GM18505 (cell line): ENCODE data around the gene KRCC1.

ENCODE experiments used
- ATAC-seq: cut with Tn5 transposase; IDR thresholded peaks from one replicate; pipeline ENCODE4 v1.9.1; 2021; ENCODE audit not compliant: unreplicated experiment
- POLR2A ChIP-seq: IDR thresholded peaks from 4 replicates; pipeline ENCODE4 v1.6.1; 2011; ENCODE audit warnings: borderline replicate concordance; ENCODE audit not compliant: insufficient read depth, insufficient read length; ENCODE audit errors: extremely low read depth

The KRCC1 gene

GRCh38 chr2:88087073-88087472, 31.5 kb upstream of the KRCC1 start:
- no peak for ATAC-seq
- TF ChIP-seq POLR2A = no peak

- ATAC-seq = no peak
- no peak for TF ChIP-seq POLR2A
Observed at GRCh38 chr2:88086401-88086800, 30.8 kb upstream of the KRCC1 start.

GRCh38 chr2:88085602-88086001, 30.0 kb upstream of the KRCC1 start:
- TF ChIP-seq POLR2A = no peak
- ATAC-seq = no peak

- no peak for ATAC-seq
- no peak for TF ChIP-seq POLR2A
Observed at GRCh38 chr2:88085099-88085498, 29.5 kb upstream of the KRCC1 start.

GRCh38 chr2:88082781-88083180, 27.2 kb upstream of the KRCC1 start:
- ATAC-seq = no peak
- no peak for TF ChIP-seq POLR2A

- TF ChIP-seq POLR2A = no peak
Observed at GRCh38 chr2:88081924-88082608, 26.5 kb upstream of the KRCC1 start.

GRCh38 chr2:88080545-88080944, 25.0 kb upstream of the KRCC1 start:
- ATAC-seq = no peak
- no peak for TF ChIP-seq POLR2A

More at GRCh38 chr2:88081924-88082608, 26.5 kb upstream of the KRCC1 start:
- no peak for ATAC-seq

- TF ChIP-seq POLR2A = no peak
- no peak for ATAC-seq
Observed at GRCh38 chr2:88078643-88079172, 23.1 kb upstream of the KRCC1 start.

- ATAC-seq = no peak
- TF ChIP-seq POLR2A = no peak
Observed at GRCh38 chr2:88077080-88077479, 21.5 kb upstream of the KRCC1 start.

GRCh38 chr2:88074854-88075292, 19.3 kb upstream of the KRCC1 start:
- no peak for ATAC-seq
- TF ChIP-seq POLR2A = no peak

GRCh38 chr2:88074150-88074549, 18.6 kb upstream of the KRCC1 start:
- no peak for ATAC-seq
- TF ChIP-seq POLR2A = no peak

GRCh38 chr2:88071365-88071764, 15.8 kb upstream of the KRCC1 start:
- TF ChIP-seq POLR2A = no peak
- no peak for ATAC-seq

GRCh38 chr2:88070055-88070454, 14.5 kb upstream of the KRCC1 start:
- no peak for TF ChIP-seq POLR2A
- no peak for ATAC-seq

- TF ChIP-seq POLR2A = no peak
- ATAC-seq = no peak
Observed at GRCh38 chr2:88069117-88069516, 13.5 kb upstream of the KRCC1 start.
